ENCODE measurements around the gene GPR152.

GPR152 gene

DNA sequence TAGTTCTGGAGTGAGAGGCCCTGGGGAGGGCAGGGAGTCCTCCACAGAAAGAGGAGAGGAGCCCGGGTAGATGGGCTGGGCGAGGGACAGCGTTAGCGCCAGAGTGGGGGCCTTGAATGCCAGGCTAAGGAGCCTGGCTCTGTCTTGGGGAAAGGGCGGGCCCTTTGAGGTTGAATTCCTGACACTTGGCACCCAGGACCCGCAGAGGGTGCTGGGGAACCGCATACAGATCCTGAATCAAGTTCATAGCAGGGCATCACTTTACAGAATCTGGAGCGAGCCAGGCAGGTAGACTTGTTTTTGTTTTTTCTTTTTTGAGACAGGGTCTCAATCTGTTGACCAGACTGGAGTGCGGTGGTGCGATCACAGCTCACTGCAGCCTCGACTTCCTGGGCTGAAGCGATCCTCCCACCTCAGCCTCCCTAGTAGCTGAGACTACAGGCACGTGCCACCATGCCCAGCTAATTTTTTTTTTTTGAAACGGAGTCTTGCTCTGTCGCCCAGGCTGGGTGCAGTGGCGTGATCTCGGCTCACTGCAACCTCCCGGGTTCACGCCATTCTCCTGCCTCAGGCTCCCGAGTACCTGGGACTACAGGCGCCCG is 31.0 kb downstream of the GPR152 start:
- DNase-seq: no peak

DNA sequence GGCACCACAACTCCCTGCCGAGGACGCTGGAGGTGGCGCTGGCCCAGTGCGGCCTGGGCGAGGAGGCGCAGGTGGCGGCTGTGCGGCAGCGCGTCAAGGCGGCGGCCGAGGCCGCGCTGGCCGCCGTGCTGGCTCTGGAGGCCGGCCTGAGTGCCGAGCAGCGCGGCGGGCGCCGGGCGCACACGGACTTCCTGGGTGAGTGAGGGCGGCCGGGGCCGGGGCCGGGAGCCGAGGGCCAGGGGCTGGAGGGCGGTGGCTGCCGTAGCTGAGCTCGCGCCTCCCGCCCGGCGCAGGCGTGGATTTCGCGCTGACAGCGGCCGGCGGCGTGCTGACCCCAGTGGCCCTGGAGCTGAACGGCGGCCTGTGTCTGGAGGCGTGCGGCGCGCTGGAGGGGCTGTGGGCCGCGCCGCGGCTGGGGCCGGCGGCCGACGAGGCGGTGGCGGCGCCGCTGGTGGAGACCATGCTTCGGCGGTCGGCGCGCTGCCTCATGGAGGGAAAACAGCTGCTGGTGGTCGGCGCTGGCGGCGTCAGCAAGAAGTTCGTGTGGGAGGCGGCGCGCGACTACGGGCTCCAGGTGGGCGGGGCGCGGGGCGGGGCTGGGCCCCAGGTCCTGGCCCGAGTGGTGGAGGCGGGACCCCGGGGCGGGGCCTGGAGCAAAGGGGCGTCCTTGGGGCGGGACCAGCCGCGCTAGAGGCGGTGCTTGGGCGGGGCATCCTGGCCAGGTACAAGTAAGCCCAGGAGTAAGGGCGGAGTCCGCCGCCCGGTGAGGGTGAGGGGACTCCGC is 31.7 kb downstream of the GPR152 start:
- peak; percentile 99 for DNase-seq

- DNase-seq: no peak
These were observed 32.3 kb downstream of the GPR152 start for GRCh38 chr11:67420147-67420645.

GRCh38 chr11:67419325-67420049 is 33.0 kb downstream of the GPR152 start:
- DNase-seq: no peak

DNA sequence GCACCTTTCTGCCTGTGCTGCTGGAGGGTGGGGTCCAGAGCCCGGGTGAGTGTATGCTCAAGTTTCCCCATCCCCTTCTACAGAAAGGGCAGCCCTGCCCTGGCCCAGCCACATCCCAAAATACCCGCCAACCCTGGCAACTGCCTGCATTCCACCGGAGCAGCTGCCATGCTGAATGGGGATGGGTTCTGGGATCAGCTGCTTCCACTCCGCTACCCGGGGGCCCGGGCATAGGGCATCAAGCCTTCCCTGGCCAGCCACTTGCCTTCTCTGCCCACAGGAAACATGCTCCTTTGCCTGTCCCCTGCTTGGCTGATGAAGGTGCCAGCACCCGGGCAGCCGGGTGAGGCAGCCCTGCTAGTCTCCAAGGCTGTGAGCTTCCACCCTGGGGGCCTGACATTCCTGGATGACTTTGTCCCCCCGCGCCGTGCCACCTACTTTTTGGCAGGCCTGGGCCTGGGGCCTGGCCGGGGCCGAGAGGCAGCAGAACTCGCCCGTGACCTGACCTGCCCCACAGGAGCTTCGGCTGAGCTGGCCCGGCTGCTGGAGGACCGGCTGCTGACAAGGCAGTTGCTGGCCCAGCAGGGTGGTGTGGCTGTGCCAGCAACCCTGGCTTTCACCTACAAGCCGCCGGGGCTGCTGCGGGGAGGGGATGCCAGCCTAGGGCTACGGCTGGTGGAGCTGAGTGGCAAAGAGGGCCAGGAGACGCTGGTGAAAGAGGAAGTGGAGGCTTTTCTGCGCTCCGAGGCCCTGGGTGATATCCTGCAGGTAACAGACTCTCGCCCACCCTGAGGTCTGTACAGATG is 33.9 kb downstream of the GPR152 start:
- DNase-seq: no peak

DNA sequence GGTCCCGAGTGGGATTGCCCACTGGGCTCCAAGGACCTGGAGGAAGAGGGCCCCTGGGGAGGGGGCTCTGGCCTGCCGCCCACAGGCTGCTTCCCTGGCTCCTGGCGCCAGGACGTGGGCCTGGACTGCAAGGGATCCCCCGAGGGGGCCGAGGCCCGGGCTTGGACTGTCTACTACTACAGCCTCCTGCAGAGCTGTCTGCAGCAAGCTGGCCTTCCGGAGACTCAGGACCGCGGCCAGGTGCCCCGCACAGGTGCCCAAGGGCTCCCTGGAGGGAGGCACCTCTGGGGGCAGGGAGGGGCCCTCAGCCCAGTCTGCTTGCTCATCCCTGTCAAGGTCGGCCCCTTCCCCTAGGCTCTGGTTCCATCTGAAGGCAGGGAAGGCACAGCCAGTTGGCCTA is 35.1 kb downstream of the GPR152 start:
- DNase-seq: no peak

- no peak for DNase-seq
These were observed 35.9 kb downstream of the GPR152 start for GRCh38 chr11:67416416-67417335.

DNA sequence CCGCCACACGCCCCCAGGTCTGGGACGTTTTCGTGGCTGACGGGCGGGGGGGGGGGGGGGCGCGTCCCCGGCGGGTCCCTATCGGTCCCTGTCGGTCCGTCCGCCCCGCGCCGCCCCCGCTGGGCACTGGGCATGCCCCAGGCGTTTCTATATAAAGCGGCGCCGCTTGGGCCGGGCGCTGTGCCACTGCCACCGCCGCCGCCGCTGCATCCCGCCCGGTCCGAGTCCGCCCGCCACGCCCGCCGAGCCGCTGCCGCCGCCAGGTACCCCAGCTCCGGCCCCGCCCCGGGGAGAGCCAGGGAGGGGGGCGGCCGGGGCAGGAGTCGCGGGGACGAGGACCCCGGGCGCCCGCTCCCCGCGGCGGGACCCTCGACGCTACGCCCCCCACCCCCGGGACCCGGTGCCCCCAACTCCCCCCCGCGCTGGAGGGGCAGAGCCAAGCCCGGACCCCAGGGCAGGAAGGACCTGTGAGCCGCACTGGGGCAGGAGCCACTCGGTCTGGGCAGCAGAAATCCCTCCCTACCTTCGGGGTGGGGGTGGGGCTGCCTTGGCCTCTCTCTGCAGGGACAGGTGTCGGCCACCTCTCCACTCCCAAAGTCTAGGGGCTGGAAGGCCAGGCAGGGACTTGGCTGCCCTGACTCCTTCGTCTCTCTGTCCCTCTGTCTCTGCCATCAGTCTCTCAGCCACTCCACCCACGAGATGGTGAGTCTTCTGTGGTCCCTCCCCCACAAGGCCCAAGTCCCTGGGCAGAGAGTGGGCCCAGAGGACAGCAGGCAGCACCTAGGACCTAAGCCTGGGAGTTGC is 36.8 kb downstream of the GPR152 start, which contains the start of gene CARNS1:
Gene CARNS1, plus strand, starts transcription at position 178 of the 804 bp plus-strand sequence. Its CDS starts 522 bp downstream, at position 700.
- DNase-seq: no peak

- DNase-seq: no peak
These were observed 39.2 kb downstream of the GPR152 start for GRCh38 chr11:67413266-67413849.

DNA sequence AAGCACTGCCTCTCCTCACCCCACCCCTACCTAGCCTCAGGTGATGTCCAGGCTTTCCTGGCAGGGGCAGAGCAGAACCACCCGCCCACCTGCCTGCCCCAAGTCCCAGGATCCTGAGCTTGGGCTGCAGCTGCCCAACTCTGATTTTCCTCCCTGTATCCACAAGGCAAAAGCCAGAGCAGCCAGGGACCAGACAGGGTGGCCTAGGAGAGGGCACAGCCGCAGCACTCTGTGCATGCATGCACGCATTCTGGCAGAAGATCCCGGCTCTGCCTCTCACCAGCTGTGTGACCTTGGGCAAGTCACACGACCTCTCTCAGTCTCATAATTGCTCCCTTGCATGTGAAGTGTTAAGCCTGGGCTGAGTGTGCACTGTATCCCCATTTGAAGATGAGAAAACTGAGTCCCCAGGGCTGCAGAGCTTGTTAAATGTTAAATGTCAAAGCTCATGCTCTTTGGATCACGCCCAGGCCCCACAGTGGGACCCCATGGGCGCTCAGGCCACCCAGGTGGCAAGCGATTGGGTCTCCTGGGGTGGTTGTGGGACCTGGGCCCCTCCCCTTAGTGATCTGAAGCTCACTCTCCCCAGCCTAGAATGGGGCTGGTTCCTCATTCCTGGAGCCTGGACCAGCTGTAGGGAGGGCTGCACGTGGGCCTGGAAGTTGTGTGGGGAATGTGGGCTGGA is 39.9 kb downstream of the GPR152 start:
- DNase-seq: no peak

GRCh38 chr11:67411785-67412152 is 40.8 kb downstream of the GPR152 start:
- no peak for DNase-seq

DNA sequence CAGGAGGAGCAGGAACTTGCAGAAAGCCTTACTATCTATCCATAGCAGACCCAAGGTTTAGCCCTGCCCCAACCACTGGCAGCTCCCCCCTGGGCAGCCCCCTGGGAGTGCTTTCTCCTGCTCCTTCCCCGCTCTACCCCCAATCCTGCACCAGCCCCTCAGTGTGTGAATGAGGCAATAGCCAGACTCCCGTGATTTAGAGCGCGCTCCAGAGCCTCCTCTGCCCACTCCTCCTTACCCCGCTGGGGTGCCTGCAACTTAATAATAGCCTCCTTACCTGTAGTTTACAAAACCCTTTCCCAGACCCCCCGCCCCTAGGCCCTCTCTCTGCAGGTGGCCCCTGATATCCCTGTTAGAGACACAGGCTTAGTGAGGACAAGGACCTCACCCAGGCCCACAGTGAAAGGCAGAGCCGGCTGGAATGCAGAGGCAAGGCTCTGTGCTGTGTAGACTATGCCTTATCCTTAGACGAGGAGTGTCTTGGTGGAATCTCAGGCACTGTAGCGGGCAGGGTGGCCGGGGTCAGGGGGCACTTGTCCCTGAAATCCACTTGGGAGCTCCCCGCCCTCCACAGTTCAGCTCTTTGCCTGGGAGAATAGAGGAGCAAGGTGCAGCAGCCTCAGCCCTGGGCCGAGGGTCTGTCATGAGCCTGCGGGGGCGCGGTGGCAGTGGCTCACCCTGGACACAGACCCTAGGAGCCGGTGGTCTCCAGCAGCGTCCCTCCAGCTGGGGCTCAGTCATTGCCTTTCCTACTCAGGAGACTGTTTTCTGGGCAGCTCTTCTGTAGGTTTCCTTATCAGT is 41.3 kb downstream of the GPR152 start:
- no peak for DNase-seq

DNA sequence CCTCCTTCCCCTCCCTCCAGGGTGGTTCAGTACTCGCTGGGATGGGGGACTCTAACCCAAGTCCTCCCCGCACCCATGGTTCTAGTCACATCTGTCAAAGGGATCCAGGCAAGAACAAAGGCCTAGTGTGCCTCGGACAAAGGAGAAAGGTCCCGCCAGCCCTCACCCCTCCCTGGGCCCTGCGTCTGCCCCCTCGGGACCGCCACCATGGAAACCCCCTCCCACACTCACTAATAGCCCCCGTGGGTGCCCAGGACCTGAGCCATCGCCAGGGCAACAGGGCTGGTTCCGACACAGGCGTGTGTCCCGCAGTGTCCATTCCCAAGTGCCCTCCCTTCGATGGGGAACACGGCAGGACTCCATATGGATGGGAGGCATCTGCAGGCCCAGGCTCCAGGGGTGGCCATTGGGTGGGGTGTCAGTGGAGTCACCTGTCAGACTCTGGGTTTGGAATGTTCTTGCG is 42.1 kb downstream of the GPR152 start:
- no peak for DNase-seq

GRCh38 chr11:67409781-67410368 is 42.7 kb downstream of the GPR152 start:
- no peak for DNase-seq

- DNase-seq: peak; percentile 65
These were observed 43.3 kb downstream of the GPR152 start for GRCh38 chr11:67409261-67409666.

DNA sequence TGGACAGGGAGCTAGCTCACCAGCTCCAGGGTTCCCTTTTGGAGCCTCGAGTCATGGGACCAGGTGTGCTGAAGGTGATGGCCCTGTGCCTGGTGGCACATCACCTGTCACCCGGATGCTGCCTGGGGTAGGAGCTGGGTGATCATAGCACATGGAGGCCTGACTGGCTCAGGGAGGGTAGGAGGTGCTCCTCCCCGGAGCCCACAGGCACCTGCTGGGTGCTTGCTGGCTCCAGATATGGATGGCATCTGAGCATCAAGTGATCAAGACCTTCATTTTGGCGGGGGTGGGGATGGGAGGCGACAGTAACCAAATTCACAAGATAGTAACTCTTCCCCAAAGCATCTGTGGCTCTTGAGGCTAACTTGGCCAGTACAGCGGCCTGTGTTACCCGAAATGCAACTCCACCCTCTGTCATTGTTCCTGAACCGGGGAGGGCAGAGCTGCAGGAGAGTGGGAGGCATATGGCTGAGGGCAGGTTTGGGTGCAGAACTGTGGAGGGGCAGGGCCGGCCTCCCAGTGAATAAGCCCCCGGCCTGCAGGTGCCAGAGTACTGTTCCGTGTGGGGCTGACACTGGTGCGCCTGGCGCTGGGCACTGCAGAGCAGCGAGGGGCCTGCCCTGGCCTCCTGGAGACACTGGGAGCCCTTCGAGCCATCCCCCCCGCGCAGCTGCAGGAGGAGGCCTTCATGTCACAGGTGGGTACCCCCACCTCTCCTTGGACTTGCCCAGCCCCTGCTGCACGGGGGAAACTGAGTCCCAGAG is 43.9 kb downstream of the GPR152 start:
- no peak for DNase-seq

DNA sequence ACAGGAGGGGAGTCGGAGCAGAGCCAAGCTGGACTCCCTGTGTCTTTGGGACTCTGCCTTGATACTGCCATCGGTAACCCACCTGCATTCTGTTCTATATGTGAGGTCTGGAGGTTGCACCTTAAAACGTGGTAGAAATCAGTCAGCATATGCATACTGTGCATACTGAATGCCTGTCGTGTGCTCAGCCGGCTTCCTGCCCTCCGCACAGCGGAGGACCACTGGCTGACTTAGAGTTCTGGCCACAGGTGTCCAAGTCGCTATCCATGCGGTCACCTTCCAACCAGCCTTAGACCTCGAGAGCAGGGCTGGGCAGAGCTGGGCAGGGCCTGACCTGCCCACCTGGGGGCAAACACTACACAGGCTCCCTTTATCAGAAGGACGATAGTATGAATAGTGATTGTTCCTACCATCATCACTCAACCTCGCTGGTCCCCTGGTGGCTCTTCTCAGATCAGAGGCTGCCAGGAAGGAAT is 44.8 kb downstream of the GPR152 start:
- DNase-seq: no peak

All from activated CD4-positive, CD25-positive, alpha-beta regulatory T cell treated with anti-CD3 and anti-CD28 coated beads, Interleukin-2, amount 50 U/mL, for 72 hours (primary cell).